Measurements from ENCODE around the gene MYOM1.

MYOM1 gene

DNA sequence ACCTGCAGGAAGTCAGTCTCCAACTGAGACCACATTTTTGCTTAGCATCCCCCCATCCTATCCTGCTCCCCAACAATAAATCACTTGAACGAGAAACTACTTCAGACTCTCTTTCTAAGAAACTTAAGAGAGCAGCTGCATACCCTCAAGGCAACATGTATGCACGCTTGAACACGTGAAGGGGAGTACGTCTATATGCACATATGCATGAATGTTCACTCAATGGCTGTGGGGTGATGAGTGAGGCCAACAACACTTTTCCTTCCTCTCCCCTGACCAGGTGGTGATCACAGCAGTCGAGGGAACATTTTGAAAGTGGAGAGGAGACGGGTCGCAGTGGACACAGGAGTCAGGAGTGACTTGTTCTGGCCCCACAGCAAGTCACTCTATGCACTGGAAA is 127.0 kb downstream of the MYOM1 start:
- no peaks in the 10 kb centered on the region for H3F3A ChIP-seq (ENCODE audit: control insufficient read depth, insufficient read depth)
- H3K9me3 ChIP-seq (ENCODE audit: control insufficient read depth, insufficient read depth, low read length): no peaks in the 10 kb centered on the region
- TF ChIP-seq EZH2phosphoT487 (IDR thresholded peaks at IDR 0.05; ENCODE audit: borderline replicate concordance, low read length): no peak
- TF ChIP-seq, protein P1, sequence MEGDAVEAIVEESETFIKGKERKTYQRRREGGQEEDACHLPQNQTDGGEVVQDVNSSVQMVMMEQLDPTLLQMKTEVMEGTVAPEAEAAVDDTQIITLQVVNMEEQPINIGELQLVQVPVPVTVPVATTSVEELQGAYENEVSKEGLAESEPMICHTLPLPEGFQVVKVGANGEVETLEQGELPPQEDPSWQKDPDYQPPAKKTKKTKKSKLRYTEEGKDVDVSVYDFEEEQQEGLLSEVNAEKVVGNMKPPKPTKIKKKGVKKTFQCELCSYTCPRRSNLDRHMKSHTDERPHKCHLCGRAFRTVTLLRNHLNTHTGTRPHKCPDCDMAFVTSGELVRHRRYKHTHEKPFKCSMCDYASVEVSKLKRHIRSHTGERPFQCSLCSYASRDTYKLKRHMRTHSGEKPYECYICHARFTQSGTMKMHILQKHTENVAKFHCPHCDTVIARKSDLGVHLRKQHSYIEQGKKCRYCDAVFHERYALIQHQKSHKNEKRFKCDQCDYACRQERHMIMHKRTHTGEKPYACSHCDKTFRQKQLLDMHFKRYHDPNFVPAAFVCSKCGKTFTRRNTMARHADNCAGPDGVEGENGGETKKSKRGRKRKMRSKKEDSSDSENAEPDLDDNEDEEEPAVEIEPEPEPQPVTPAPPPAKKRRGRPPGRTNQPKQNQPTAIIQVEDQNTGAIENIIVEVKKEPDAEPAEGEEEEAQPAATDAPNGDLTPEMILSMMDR (IDR thresholded peaks at IDR 0.05; ENCODE audit: low read depth, low read length, poor library complexity, severe bottlenecking): no peak
- no peaks in the 10 kb centered on the region for H3K36me3 ChIP-seq (ENCODE audit: control insufficient read depth, low read length)
- H3K27me3 ChIP-seq (ENCODE audit: control insufficient read depth, low read length): no peaks in the 10 kb centered on the region
- no peaks in the 10 kb centered on the region for H4K20me1 ChIP-seq (ENCODE audit: control insufficient read depth, insufficient read depth, low read depth, low read length)
- no peaks in the 10 kb centered on the region for H3K9me2 ChIP-seq (replicated peaks; ENCODE audit: control insufficient read depth, low read length)
- H3K4me1 ChIP-seq (ENCODE audit: control insufficient read depth, low read length): peaks cover 7% of the 10 kb centered on the region; the same call in 1 of the 2 replicates
- no peak overlapping the region for H3K4me3 ChIP-seq (ENCODE audit: low read length)
- H3K4me2 ChIP-seq (ENCODE audit: low read length): no peak overlapping the region
- no peak overlapping the region for H3K27ac ChIP-seq (ENCODE audit: low read depth, low read length)
- H3K79me2 ChIP-seq (ENCODE audit: control insufficient read depth, low read length): no peaks in the 10 kb centered on the region

DNA sequence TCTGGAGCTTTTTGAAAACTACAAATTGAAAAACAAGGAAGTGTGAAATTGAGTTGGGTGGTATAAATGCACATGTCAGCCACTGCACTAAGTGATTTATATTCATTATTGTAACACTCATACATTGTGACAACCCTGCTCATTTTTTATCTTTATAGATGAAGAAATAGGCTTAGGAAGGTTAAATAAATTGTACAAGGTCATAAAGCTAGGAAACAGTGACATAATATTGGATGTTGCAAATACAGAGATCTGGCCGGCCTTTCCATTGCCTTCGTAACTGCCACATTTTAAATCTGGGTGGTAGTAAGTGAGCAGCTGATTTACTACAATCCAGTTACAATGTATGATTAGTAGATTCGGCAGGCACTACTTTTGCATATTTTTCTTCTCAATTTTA is 130.2 kb downstream of the MYOM1 start:
- Histone ChIP-seq H3K4me1 (ENCODE audit: control insufficient read depth, low read length) (peaks cover 5% of the 10 kb centered on the region; the same call in 1 of the 2 replicates), H3K79me2 (ENCODE audit: control insufficient read depth, low read length) (no peaks in the 10 kb centered on the region), H3K9me2 (replicated peaks; ENCODE audit: control insufficient read depth, low read length) (no peaks in the 10 kb centered on the region), H3K36me3 (ENCODE audit: control insufficient read depth, low read length) (no peaks in the 10 kb centered on the region), H3K27me3 (ENCODE audit: control insufficient read depth, low read length) (peaks cover 10% of the 10 kb centered on the region; the same call in 1 of the 2 replicates), H3K4me2 (ENCODE audit: low read length) (no peak overlapping the region), H3K9me3 (ENCODE audit: control insufficient read depth, insufficient read depth, low read length) (no peaks in the 10 kb centered on the region), H3F3A (ENCODE audit: control insufficient read depth, insufficient read depth) (no peaks in the 10 kb centered on the region), H3K27ac (ENCODE audit: low read depth, low read length) (no peak overlapping the region), H4K20me1 (ENCODE audit: control insufficient read depth, insufficient read depth, low read depth, low read length) (no peaks in the 10 kb centered on the region), H3K4me3 (ENCODE audit: low read length) (no peak overlapping the region)
- TF ChIP-seq EZH2phosphoT487 (IDR thresholded peaks at IDR 0.05; ENCODE audit: borderline replicate concordance, low read length): no peak
- TF ChIP-seq, protein P1 (IDR thresholded peaks at IDR 0.05; ENCODE audit: low read depth, low read length, poor library complexity, severe bottlenecking): no peak

DNA sequence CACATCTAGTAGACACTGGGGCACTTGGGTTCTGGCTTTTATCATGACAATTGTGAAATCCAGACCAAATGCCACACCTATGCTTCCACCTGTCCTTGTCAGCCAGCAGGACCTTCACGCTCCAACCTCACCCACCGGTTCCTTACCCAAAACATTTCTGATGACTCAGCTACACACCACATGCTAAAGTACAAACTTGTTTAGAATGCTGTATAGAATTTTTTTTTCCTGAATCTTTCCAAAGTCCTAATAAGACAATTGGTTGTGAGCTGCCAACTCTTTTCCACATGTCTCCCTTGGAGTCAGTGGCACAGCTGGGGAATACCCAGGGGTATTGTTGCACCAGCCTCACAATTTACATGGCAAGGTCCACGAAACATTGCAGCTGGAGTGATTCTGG is 131.3 kb downstream of the MYOM1 start:
- no peaks in the 10 kb centered on the region for H3K36me3 ChIP-seq (ENCODE audit: control insufficient read depth, low read length)
- H4K20me1 ChIP-seq (ENCODE audit: control insufficient read depth, insufficient read depth, low read depth, low read length): no peaks in the 10 kb centered on the region
- H3K4me3 ChIP-seq (ENCODE audit: low read length): no peak overlapping the region
- no peak overlapping the region for H3K4me2 ChIP-seq (ENCODE audit: low read length)
- peaks cover 10% of the 10 kb centered on the region; the same call in 1 of the 2 replicates for H3K27me3 ChIP-seq (ENCODE audit: control insufficient read depth, low read length)
- no peaks in the 10 kb centered on the region for H3K4me1 ChIP-seq (ENCODE audit: control insufficient read depth, low read length)
- no peaks in the 10 kb centered on the region for H3F3A ChIP-seq (ENCODE audit: control insufficient read depth, insufficient read depth)
- H3K9me2 ChIP-seq (replicated peaks; ENCODE audit: control insufficient read depth, low read length): no peaks in the 10 kb centered on the region
- no peaks in the 10 kb centered on the region for H3K79me2 ChIP-seq (ENCODE audit: control insufficient read depth, low read length)
- no peaks in the 10 kb centered on the region for H3K9me3 ChIP-seq (ENCODE audit: control insufficient read depth, insufficient read depth, low read length)
- no peak for TF ChIP-seq EZH2phosphoT487 (IDR thresholded peaks at IDR 0.05; ENCODE audit: borderline replicate concordance, low read length)
- TF ChIP-seq, protein P1 (IDR thresholded peaks at IDR 0.05; ENCODE audit: low read depth, low read length, poor library complexity, severe bottlenecking): no peak
- no peak overlapping the region for H3K27ac ChIP-seq (ENCODE audit: low read depth, low read length)

Measured in DOHH2 (cell line).